CMK (cell line): ENCODE measurements around the gene JAKMIP1.

Source experiments
- DNase-seq: peaks from one replicate; pipeline ENCODE4 v3.0.0-alpha.2; 2010; ENCODE audit warnings: low read depth

Gene JAKMIP1

GRCh38 chr4:6095023-6095752 is 105.2 kb downstream of the JAKMIP1 start:
- no peak for DNase-seq

- DNase-seq: no peak
These were observed 106.7 kb downstream of the JAKMIP1 start for GRCh38 chr4:6093671-6094070.

GRCh38 chr4:6092971-6093370 is 107.4 kb downstream of the JAKMIP1 start:
- DNase-seq: no peak

- DNase-seq: no peak
These were observed 108.2 kb downstream of the JAKMIP1 start for GRCh38 chr4:6092131-6092530.

- DNase-seq: no peak
These were observed 109.4 kb downstream of the JAKMIP1 start for GRCh38 chr4:6090931-6091330.

GRCh38 chr4:6088950-6089349 is 111.4 kb downstream of the JAKMIP1 start:
- no peak for DNase-seq

GRCh38 chr4:6087669-6088341 is 112.5 kb downstream of the JAKMIP1 start:
- DNase-seq: no peak

GRCh38 chr4:6086846-6087245 is 113.5 kb downstream of the JAKMIP1 start:
- DNase-seq: no peak

- no peak for DNase-seq
These were observed 114.4 kb downstream of the JAKMIP1 start for GRCh38 chr4:6085691-6086628.

- DNase-seq: no peak
These were observed 115.2 kb downstream of the JAKMIP1 start for GRCh38 chr4:6085028-6085690.

GRCh38 chr4:6079965-6080364 is 120.4 kb downstream of the JAKMIP1 start:
- no peak for DNase-seq

GRCh38 chr4:6078560-6078959 is 121.8 kb downstream of the JAKMIP1 start:
- DNase-seq: no peak

GRCh38 chr4:6076391-6076790 is 124.0 kb downstream of the JAKMIP1 start:
- no peak for DNase-seq

- DNase-seq: no peak
These were observed 125.6 kb downstream of the JAKMIP1 start for GRCh38 chr4:6074758-6075157.

- DNase-seq: no peak
These were observed 128.2 kb downstream of the JAKMIP1 start for GRCh38 chr4:6071959-6072720.

GRCh38 chr4:6071191-6071958 is 129.0 kb downstream of the JAKMIP1 start:
- DNase-seq: no peak

GRCh38 chr4:6069845-6070709 is 130.3 kb downstream of the JAKMIP1 start:
- DNase-seq: no peak

GRCh38 chr4:6068986-6069385 is 131.4 kb downstream of the JAKMIP1 start:
- no peak for DNase-seq

- no peak for DNase-seq
These were observed 134.3 kb downstream of the JAKMIP1 start for GRCh38 chr4:6065934-6066590.
